GM12892 (cell line): ENCODE results near the gene PNO1.

Source experiments
- POLR2A ChIP-seq: IDR thresholded peaks from 2 replicates; pipeline ENCODE4 v1.6.1; 2011; ENCODE audit warnings: low read depth, low read length, control low read depth
- POLR2AphosphoS5 ChIP-seq: IDR thresholded peaks from 2 replicates; pipeline ENCODE4 v1.6.1; 2011; ENCODE audit warnings: low read depth, low read length, control low read depth
- TAF1 ChIP-seq: IDR thresholded peaks from 2 replicates; pipeline ENCODE4 v1.6.1; 2011; ENCODE audit warnings: low read depth, mild to moderate bottlenecking, control low read depth, low read length, borderline replicate concordance

- TF ChIP-seq POLR2A, result no peak
- no peak for TF ChIP-seq TAF1
- TF ChIP-seq POLR2AphosphoS5, result no peak
Observed at GRCh38 chr2:68108120-68108519, 49.6 kb upstream of the PNO1 start.
